Left kidney (tissue), 8 donors: ENCODE data around the gene LYST. TPM values are rescaled to one million over a fixed set of nuclear protein-coding genes. Genes with fewer than 3 reads are reported as not detected.
"Not testable (repeated sequence)": the region's sequence is repeated elsewhere in the genome, so short reads cannot be mapped to it uniquely, and the experiment has no call there.

Source experiments
- DNase-seq: peaks from one replicate; pipeline ENCODE4 v3.0.0-alpha.2; 2013
- long read RNA-seq, 8 donors: transcript quantifications; one replicate each; lab custom pipeline, GENCODE V29; 2026
- polyA plus RNA-seq: library from polyadenylated mRNA; unstranded; fragments of 120-200 nt; gene quantifications from one replicate; pipeline ENCODE4 v1.2.1, GENCODE V29; 2013; ENCODE audit not compliant: insufficient read length

Gene LYST, protein sequence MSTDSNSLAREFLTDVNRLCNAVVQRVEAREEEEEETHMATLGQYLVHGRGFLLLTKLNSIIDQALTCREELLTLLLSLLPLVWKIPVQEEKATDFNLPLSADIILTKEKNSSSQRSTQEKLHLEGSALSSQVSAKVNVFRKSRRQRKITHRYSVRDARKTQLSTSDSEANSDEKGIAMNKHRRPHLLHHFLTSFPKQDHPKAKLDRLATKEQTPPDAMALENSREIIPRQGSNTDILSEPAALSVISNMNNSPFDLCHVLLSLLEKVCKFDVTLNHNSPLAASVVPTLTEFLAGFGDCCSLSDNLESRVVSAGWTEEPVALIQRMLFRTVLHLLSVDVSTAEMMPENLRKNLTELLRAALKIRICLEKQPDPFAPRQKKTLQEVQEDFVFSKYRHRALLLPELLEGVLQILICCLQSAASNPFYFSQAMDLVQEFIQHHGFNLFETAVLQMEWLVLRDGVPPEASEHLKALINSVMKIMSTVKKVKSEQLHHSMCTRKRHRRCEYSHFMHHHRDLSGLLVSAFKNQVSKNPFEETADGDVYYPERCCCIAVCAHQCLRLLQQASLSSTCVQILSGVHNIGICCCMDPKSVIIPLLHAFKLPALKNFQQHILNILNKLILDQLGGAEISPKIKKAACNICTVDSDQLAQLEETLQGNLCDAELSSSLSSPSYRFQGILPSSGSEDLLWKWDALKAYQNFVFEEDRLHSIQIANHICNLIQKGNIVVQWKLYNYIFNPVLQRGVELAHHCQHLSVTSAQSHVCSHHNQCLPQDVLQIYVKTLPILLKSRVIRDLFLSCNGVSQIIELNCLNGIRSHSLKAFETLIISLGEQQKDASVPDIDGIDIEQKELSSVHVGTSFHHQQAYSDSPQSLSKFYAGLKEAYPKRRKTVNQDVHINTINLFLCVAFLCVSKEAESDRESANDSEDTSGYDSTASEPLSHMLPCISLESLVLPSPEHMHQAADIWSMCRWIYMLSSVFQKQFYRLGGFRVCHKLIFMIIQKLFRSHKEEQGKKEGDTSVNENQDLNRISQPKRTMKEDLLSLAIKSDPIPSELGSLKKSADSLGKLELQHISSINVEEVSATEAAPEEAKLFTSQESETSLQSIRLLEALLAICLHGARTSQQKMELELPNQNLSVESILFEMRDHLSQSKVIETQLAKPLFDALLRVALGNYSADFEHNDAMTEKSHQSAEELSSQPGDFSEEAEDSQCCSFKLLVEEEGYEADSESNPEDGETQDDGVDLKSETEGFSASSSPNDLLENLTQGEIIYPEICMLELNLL (N-terminal part only)
- 13.9 TPM for polyA plus RNA-seq
- long read RNA-seq, donor 1, result 0 reads
- long read RNA-seq, donor 2, full-length matches to known transcripts, result 1 of 1 reads
- long read RNA-seq, donor 2, partial matches to known transcripts, result 0 of 1 reads
- long read RNA-seq, donor 2, other reads (novel, unspliced or antisense), result 0 of 1 reads
- long read RNA-seq, donor 3, result 0 reads
- long read RNA-seq, donor 4, result 0 reads
- long read RNA-seq, donor 5, result 0 reads
- long read RNA-seq, donor 6, result 0 reads
- long read RNA-seq, donor 7, partial matches to known transcripts, result 5 of 5 reads
- long read RNA-seq, donor 7, other reads (novel, unspliced or antisense), result 0 of 5 reads
- long read RNA-seq, donor 8, result 0 reads

DNA sequence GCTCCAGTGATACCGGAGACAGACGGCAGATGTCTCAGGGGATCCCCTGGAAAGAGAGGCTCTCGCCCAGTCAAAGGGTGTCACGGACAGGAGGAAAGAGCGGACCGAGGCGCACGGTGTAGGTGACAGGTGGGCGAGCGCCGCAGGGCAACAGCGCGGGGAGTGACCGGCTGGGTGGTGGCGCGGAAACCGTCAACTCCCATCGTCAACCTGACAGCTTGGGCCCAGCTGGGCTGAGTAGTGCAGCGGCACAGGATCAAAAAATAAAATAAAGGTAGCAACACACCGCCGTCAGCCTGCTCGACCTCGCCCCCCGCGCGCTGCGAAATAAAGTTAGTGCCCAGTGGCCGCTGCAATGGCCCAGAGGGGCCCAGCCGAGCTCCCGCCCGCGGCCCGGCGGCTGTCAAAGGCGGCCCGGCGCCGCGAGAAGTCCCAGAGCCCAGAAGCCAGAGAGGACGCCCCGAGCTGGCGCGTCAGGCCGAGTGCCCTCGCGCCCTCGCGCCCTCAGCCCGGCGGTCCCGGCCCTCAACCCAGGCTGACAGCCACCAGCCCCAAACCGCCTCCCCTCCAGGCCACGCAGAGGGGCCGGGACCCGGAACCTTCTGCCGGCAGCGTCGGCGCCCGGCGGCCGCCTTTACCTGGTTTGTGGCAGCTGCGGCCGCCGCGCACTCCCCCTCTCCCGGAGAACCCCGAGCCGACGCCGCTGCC is at the start of gene LYST:
Gene LYST (minus strand): TSS at position 702 of the 708 bp plus-strand sequence. CDS start 36,489 bp downstream, outside the sequence.
- peak; percentile 44 for DNase-seq

DNA sequence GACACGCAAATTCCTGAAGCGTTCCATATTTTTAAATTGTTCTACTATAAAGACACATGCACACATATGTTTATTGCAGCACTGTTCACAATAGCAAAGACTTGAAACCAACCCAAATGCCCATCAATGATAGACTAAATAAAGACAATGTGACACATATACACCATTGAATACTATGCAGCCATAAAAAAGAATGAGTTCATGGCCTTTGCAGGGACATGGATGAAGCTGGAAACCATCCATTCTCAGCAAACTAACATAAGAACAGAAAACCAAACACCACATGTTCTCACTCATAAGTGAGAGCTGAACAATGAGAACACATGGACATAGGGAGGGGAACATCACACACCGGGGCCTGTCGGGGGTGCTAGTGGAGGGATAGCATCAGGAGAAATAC is 48.8 kb upstream of the LYST start:
- not testable (repeated sequence) for DNase-seq

DNA sequence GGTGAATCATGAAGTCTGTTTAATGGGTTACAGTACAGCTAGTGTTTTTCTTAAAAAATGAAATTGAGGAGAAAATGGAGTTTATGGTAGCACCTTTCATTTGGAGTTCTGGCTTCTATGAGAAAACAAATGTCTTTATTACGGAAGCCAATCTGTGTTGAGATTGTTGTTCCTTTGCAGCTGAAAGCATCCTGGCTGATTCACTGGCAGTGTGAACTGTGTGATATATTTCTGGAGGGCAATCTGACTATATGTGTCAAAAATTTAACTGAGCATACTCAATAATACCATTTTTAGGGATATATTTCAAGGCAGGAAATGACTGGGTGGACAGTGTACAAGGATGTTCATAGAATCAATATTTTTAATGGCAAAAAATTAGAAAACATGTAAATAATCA is 46.6 kb upstream of the LYST start:
- no peak for DNase-seq

DNA sequence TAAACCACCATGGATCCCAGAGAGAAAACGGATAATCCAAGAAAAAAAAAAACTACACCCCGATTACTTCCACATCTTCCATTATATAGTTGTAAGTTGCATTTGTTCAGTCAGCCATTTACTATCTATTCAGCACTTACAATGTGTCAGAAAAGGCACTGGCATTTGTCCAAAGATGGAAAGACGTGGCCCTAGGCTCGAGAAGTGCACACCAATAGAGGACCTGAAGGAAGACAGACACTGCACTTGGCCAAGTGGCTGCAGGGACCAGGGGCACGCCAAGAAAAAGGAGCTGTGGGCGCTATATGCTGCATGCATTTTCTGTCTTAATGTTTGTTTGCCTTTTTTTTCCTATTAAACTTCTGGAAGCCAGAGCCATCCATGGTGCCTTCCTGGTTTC is 45.2 kb upstream of the LYST start:
- DNase-seq, result no peak

DNA sequence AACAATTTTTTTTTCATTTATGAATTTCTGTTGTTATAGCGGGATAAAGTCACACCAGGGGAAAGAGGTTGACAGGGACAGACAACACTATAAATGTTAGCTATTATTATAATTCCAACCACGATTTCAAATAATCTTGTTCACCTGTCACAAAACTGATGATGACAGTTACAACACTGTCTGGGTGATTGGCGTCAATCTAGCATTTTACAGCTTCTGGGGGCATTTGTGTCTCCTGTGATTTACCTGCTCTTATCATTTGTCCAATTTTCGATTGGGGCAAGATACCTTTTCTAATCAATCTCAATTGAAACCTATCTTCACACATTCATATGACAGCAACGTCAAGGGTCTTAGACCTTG is 44.6 kb upstream of the LYST start:
- DNase-seq, result no peak

DNA sequence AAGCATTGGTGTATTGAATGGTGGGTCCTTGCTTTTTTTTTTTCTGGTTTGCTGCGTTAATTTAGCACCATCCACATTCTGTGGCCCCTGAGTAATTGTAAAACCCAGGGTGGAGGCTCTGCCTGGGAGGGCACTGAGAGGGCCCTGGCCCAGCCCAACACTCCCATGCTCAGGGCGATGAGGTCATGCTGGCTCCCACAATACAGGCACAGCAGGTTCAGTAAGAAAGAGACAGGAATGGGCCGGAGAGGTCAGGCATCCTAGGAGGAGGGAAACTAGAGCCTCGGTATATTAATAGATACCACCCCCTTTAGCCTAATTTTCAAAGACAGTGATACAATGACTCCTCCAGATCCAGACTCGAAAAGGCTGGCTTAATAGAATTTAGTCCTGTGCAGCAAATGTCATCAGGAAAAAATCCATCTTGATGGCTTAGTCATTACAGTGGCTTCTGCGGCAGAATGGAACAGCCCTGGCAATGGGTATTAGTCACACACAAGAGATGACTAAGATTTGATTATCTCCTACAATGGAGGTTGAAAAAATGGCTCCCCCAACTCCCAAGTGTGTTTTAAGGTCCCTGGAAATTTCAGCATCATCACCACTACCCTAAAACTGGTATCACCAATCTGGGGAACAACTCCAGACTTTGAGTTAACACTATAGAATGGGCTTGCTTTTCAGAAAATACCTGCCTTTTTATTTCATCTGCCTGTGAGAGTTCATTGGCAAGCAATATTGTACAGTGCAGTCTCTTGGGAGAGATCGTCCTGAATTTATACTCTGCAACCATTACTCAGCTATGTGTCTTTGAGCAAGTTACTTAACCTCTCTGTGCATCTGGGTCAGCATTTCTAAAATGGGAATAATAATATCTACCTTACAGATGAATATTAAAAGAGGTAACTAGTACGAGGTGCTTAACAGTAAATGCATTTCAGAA is 43.9 kb upstream of the LYST start:
- DNase-seq, result no peak

DNA sequence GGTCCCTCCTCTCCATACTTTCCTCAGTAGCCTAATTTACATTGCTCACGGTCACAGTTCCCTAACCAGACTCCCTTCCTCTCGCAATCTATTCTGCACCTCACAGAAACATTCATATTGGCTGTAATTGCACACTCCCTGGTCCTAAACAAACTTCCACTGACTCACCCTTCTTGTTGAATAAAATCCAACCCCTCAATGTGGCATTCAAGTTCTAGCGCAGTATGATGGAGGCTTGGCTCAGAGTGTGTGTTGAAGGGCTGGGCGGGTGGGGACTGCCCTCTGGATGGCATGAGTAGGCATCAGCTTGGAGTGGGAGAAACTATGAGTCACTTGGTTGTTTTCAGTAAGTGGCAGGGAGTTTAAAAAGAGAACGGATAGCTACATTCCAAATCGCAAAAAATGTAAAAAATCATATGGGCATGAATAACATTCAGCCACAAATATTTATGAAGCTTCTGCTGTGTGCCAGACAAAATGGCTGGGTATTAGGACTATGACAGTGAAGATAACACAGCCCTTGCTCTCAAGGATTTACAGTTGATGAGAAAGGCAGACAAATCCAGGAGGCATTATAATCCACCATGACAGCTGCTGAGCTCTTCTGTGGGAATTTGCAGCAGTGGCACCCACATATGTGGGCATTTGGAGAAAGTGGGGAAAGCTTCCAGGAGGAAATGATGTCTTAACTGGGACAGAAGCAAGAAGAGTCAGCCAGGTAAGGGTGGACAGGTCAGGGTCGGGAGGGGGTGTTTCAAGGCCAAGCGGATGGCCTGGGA is 42.2 kb upstream of the LYST start:
- no peak for DNase-seq

DNA sequence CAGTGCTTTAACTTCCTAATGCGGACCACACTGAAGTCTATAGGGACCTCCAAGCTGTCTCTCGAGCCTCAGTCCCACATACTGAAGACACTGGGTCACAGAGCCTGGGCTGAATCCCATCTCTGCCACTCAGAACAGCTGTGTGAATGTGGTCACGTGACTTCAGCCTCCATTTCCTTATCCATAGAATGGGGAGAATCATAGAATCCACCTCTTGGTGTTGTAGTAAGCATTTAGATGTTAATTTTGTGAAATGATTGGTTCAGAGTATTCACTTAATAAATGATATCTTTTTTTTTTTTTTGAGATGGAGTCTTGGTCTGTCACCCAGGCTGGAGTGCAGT is 41.2 kb upstream of the LYST start:
- no peak for DNase-seq

DNA sequence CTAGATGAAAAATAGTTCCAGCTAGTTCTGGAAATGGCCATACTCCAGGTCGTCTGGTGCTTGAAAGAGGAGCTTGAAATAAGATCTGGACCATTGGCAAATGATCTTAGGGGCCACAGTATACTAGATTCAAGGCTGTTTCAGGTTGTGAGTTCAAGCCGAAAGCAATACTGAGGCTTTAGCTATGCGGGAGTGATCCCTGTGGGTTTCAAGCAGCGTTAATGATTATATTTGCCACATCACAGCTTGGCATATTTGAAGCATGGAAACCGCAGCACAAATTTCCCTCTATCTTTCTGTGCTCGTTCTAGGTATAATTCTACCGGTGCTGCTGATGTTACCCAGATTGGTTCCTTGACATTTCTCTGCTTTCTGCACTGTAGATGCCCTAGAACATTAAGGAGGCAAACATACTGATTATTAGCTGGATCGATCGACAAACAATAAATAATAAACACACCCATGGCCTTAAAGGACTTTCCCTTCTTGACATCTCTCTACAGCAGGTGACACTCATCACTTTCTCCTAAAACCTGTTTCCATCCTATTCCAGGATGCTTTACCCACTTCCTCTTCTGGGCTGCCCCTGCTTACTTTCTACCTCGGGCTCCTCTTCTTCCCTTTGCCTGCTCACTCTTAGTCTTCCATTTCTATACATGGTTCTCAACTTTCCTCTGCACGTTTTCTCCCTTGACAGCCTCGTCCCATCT is 40.6 kb upstream of the LYST start:
- DNase-seq, result no peak

DNA sequence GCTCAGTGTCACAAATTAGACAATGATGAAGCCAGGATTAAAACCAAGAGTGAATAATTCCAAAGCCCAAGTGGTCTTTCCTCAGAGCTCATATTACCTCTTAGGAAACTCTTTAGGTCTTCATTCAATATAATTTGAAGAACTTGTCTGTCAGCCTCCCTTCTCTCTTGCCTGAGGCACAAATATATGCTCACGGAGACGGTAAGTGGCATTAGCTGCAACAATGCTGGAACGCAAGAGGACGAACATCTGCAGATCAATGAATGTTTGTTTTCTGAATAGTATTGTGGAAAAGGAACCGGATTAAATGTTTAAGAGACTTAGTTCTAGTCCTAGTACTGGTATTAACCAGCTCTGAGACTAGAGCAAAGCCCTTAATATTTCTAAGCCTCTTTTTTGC is 39.7 kb upstream of the LYST start:
- DNase-seq, result no peak

DNA sequence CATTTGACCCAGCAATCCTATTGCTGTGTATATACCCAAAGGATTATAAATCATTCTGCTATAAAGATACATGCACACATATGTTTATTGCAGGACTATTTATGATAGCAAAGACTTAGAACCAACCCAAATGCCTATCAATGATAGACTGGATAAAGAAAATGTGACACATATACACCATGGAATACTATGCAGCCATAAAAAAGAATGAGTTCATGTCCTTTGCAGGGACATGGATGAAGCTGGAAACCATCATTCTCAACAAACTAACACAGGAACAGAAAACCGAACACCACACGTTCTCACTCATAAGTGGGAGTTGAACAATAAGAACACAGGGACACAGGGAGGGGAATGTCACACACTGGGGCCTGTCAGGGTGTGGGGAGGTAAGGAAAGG is 37.1 kb upstream of the LYST start:
- DNase-seq, result not testable (repeated sequence)

DNA sequence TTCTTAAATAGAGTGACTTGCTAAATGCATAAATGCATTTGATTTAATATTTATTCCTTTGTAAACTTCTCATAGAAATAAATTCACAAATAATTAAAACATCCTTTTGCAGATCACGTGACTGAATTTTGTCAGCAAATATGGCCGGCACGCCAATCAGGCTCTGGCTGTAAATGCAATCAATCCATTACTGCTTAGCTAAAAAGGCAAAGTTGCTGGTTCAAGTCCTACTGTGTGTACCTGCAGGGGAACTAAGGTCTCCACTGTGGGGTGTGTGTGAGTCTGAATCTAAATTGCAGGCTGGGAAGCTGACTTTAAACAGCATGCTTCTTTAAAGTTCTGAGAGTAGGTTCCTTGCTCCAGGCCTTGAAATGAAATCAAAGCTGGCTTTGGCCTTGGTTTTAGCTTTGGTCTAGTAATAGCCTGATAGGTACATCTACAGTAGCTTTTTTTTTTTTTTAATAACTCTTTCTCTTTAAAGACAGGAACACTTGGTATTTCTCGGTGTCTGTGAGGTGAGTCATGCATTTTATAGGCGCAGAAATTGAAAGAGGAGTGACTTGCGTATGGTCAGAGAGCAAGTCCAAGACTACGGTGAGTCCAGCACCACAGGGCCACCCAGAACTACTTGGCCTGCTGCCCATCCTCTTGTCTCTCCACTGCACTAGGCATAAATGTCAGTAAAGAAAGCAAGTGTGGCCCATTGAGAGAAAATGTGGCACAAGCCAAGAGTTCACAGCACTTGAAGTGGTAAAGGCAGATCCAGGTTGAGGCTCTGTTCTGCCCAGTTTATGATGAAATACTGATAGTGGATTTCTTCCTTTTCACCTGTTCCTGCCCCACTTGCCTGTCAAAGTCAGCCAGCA is 36.2 kb upstream of the LYST start:
- no peak for DNase-seq

DNA sequence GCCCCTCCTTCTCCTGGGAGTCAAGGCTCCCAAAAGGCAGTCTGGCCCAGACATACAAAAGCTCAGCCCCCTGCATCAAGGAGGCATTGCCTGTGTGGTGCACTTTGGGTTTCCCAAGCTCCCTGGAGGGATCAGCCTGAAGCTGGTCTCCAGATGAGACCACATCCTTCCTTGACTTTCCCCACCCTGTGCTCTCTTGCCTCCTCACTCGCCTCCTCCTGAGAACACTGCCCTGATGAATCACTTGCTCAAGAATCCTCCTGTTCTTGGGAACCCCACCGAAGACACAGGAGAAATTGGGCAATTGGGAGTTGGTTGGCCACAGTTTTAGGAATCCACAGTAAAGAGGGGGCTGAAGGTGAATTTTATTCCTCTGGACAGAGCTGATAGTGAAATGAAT is 34.8 kb upstream of the LYST start:
- no peak for DNase-seq

DNA sequence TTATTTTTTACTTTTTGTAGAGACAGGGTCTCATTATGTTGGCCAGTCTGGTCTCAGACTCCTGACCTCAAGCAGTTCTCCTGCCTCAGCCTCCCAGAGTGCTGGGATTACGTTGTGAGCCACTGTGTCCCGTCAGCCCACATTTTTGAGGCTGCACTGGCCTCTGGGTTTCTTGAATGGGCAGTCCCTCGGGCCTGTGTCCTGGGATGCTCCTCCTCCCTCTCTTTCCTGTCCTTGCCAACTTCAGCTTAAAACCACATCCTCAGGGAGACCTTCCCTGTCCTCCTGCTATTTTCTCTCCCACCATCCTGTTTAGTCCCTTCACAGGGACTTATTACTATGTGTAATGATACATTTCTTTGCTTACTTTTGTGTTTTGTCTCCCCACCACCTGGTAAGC is 31.4 kb upstream of the LYST start:
- DNase-seq, result no peak

DNA sequence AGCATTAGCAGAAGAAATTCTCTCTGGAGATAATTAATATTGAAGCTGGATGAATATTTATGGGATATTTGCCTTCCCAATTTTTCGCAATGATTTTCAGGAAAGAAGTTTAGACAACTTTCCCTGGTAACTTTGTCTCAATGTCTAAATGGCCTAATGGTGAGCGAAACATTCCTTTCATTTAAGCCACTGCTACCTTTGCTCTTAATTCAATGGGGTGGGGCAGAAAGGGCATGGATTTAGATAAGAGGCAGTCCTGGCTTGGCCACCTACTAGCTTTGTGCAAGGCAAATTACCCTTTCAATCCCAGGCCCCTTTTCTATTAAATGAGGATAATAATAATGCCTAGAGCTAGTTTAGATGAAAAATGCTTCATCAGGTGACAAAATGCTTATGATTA is 27.1 kb upstream of the LYST start:
- no peak for DNase-seq

DNA sequence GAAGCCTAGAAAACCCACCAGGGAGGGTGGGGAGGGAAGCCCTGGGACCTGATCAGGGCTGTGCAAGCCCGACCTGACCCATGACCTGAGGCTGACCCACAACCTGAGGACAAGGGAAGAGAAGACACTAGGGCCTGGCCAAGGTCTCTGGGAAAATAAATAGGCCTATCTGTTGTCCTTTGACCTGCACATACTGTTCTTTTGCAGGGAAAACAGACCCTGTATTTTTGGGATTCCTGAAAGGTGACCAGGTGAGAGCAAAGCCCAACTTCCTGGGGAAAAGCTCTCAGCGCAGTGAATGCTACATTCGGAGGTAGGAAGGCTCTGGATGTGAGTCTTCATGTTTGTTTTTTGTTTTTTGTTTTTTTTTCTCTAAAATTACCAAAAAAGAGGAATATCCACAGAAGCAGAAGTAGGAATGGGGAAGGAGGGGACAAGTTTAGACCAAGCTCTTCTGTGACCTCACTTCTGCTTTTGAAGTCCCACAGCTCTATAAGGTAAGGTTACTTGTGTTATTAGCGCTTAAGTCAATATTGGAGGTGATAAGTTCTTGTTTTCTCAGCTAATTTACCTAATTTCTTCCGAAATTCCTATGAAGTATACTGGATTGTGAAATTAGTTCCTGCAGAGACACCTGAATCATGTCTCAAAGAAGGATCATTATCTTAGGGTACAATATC is 26.2 kb upstream of the LYST start:
- DNase-seq, result no peak

DNA sequence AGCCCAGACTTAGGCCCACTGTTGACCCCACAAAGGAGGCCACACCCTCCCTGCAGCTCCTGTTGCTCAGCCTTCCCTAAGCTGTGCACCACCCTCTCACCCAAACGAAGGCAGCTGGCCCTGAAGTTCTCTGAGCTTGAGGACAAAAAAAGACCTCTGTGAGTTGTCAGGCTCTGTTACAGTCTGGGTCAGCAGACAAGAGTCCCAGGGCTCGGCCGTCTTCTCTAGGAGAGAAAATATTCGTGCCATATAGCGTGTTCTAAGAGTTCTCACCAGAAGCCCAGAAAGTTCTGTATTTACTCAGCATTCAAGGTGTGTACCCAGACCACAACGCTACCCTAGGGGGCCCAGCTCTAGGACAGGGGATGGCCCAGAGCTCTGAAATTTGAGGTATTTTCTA is 25.5 kb upstream of the LYST start:
- DNase-seq, result no peak
